ENCODE results near the gene CASR.

Gene CASR

DNA sequence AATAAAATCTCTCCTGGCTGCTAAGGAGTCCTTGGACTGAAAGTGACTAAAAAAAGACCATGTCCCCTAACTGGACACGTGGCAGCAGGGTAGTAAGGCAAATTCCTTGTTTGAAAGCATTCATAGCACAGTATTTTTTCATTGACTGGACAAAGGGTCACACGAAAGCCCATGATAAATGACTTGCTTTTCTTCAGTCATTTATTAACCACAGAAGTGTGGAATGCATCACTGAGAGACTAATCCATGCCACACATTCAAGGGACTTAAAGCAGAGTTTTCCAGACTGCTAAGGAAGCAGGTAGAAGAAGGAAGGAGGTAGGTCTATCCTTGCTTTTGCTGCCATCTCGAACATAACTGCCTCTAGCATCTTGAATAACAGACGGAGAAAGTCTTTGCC is 31.2 kb downstream of the CASR start:
- no peak for DNase-seq (ENCODE audit: low read depth)
- Histone ChIP-seq H3K4me1 (ENCODE audit: control insufficient read depth, insufficient read depth, low read length) (no peaks in the 10 kb centered on the region), H3K9ac (ENCODE audit: low read length) (no peak overlapping the region), H3K4me3 (ENCODE audit: low read length) (no peak overlapping the region), H3K36me3 (ENCODE audit: control insufficient read depth, insufficient read depth, low read length, severe bottlenecking) (no peaks in the 10 kb centered on the region), H3K9me3 (ENCODE audit: control insufficient read depth, low read length) (no peaks in the 10 kb centered on the region), H3K27me3 (replicated peaks; ENCODE audit: control insufficient read depth, insufficient read depth, low read length) (peaks cover 3% of the 10 kb centered on the region)

DNA sequence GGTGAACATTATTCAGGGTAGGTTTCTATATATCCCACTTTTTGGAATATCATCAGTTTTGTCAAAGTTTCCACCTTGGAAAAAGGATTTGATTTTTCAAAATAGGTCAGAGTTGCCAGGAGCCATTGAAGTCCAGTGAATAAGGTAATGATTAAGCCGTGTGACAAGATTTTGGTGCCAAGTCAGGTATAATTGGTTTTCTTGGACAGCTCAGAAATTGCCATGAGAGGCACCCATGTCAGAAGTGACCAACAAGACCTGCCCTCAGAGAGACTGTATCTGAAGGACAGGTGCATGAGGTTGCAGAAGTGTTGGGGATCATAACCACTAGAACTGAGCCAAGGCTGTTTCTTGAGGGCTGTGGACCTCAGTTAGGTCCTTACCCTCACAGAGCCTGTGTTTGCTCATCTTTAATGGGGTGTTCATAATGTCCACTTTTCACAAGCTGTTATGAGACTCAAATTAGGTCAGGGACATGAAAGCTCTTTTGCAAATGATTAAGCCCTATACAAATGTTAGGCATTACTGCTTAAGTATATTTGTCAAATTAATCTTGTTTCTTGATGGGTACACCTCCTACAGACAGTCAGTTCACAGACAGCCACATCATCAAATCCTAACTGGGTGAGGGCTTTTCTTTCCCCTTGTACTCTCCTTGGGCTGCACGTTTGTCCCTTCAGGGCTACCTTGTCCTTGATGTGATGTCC is 32.3 kb downstream of the CASR start:
- no peak for DNase-seq (ENCODE audit: low read depth)

DNA sequence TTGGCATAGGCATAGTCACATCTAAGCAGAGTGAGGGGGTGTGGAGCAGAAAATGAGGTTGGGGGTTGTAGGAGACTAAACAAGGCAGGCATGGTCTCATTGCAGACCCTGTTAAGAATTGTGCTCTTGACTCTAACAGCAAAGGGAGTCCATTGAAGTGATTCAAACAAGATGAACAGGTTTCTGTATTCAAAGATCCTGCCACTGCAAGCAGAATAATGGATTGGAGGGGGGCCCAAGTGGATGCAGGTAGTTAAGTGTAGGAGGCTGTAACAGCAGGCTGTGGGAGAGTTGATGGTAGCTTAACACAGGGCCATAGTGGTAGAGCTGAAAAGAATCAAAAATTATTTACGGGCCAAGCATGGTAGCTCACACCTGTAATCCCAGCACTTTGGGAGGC is 34.4 kb downstream of the CASR start:
- H3K4me1 ChIP-seq (ENCODE audit: control insufficient read depth, insufficient read depth, low read length): no peaks in the 10 kb centered on the region
- no peaks in the 10 kb centered on the region for H3K9me3 ChIP-seq (ENCODE audit: control insufficient read depth, low read length)
- H3K9ac ChIP-seq (ENCODE audit: low read length): no peak overlapping the region
- DNase-seq (ENCODE audit: low read depth): no peak
- no peaks in the 10 kb centered on the region for H3K36me3 ChIP-seq (ENCODE audit: control insufficient read depth, insufficient read depth, low read length, severe bottlenecking)
- peaks cover 3% of the 10 kb centered on the region for H3K27me3 ChIP-seq (replicated peaks; ENCODE audit: control insufficient read depth, insufficient read depth, low read length)
- H3K4me3 ChIP-seq (ENCODE audit: low read length): no peak overlapping the region

More for the DNA sequence above, 32.3 kb downstream of the CASR start:
- Histone ChIP-seq H3K36me3 (ENCODE audit: control insufficient read depth, insufficient read depth, low read length, severe bottlenecking) (no peaks in the 10 kb centered on the region), H3K9ac (ENCODE audit: low read length) (no peak overlapping the region), H3K27me3 (replicated peaks; ENCODE audit: control insufficient read depth, insufficient read depth, low read length) (peaks cover 3% of the 10 kb centered on the region), H3K4me3 (ENCODE audit: low read length) (no peak overlapping the region), H3K4me1 (ENCODE audit: control insufficient read depth, insufficient read depth, low read length) (no peaks in the 10 kb centered on the region), H3K9me3 (ENCODE audit: control insufficient read depth, low read length) (no peaks in the 10 kb centered on the region)

DNA sequence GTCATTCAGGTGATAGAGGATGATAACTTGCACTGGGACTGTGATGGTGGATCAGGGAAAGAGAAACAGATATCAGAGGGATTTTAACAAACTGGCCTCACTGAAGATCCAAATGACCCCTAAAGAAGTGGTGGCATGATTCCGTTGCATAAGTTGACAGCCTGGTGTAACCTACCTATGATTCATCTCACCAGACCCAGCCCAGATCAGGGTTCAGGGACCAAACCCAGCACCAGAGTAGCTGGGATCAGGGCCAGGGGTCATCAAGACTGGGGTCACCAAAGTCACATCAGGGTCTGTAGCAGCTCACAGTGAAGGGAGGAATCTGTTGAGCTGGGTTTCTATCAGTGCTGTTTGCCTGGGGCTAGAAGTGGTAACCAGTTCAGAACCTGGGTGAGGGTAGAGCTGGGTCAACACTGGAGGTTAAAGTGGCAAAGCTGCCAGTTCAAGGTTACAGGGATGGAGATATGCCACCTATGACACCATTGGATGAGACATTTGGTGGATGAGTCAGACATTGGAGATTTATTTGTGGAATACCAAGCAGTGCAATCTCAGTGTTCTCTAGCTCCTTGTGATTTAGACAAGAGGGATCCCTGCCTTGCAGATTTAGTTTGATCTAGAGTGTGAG is 35.9 kb downstream of the CASR start:
- Histone ChIP-seq H3K4me1 (ENCODE audit: control insufficient read depth, insufficient read depth, low read length) (no peaks in the 10 kb centered on the region), H3K36me3 (ENCODE audit: control insufficient read depth, insufficient read depth, low read length, severe bottlenecking) (no peaks in the 10 kb centered on the region)

GRCh38 chr3:122227036-122227781 is 43.7 kb downstream of the CASR start:
- DNase-seq (ENCODE audit: low read depth): no peak
- Histone ChIP-seq H3K27me3 (replicated peaks; ENCODE audit: control insufficient read depth, insufficient read depth, low read length) (peaks cover 8% of the 10 kb centered on the region), H3K9me3 (ENCODE audit: control insufficient read depth, low read length) (no peaks in the 10 kb centered on the region), H3K36me3 (ENCODE audit: control insufficient read depth, insufficient read depth, low read length, severe bottlenecking) (no peaks in the 10 kb centered on the region), H3K4me3 (ENCODE audit: low read length) (no peak overlapping the region), H3K9ac (ENCODE audit: low read length) (no peak overlapping the region), H3K4me1 (ENCODE audit: control insufficient read depth, insufficient read depth, low read length) (no peaks in the 10 kb centered on the region)

More for the DNA sequence above, 35.9 kb downstream of the CASR start:
- H3K27me3 ChIP-seq (replicated peaks; ENCODE audit: control insufficient read depth, insufficient read depth, low read length): peaks cover 3% of the 10 kb centered on the region
- no peak for DNase-seq (ENCODE audit: low read depth)
- no peak overlapping the region for H3K4me3 ChIP-seq (ENCODE audit: low read length)
- H3K9me3 ChIP-seq (ENCODE audit: control insufficient read depth, low read length): no peaks in the 10 kb centered on the region
- no peak overlapping the region for H3K9ac ChIP-seq (ENCODE audit: low read length)

DNA sequence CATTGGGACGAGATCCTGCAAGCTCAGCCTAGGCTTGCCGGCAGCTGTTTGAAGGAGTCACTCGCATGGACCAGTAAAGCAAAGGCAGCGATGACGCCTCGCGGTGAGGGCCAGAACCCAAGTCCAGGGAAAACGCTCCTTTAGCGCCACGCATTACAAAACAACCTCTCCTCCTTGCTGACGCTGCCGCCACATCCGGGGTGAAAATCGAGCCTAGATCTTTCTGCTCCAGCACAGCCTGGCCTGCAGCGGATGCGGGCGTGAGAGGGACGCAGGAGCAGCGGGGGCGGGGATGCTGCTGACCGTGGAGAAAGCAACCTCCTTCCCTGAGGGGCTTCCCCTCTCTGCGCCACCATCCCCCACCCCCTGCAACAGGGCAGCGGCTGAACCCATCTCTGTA is 46.7 kb downstream of the CASR start:
- no peak for DNase-seq (ENCODE audit: low read depth)
- Histone ChIP-seq H3K9me3 (ENCODE audit: control insufficient read depth, low read length) (peaks cover 6% of the 10 kb centered on the region), H3K4me1 (ENCODE audit: control insufficient read depth, insufficient read depth, low read length) (no peaks in the 10 kb centered on the region), H3K27me3 (replicated peaks; ENCODE audit: control insufficient read depth, insufficient read depth, low read length) (peaks cover 23% of the 10 kb centered on the region), H3K9ac (ENCODE audit: low read length) (no peak overlapping the region), H3K4me3 (ENCODE audit: low read length) (no peak overlapping the region), H3K36me3 (ENCODE audit: control insufficient read depth, insufficient read depth, low read length, severe bottlenecking) (no peaks in the 10 kb centered on the region)

DNA sequence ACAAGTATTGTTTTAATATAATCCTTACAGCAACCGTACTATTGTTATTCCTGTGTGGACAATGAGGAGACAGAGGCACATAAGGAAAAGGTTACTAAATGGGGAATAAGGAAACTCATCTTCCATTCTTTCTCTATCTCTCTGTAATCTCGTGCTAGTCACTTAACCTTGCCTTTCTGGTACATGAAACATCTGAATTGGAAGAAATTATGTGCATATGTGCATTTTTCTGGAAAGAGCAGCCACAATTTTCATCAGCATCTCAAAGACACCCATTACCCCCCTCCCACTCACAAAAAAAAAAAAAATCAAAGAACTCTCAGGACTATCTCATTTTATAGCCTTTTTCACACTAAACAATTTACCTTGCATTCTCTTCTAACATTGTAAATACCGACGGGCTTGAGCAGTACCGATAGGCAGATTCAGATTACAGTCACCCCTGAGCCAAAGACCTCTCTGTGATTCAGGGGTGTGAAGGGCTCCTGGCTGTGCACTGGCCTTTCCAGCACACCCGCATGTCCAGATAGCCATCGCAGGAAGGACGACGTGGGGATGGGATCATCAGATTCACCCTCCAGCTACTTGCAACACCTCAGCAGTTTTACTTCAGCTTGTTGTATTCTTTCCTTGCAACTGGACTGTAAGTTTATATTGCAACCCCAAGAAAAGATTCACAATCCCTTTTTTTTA is 48.1 kb downstream of the CASR start:
- Histone ChIP-seq H3K9ac (ENCODE audit: low read length) (no peak overlapping the region), H3K36me3 (ENCODE audit: control insufficient read depth, insufficient read depth, low read length, severe bottlenecking) (no peaks in the 10 kb centered on the region), H3K27me3 (replicated peaks; ENCODE audit: control insufficient read depth, insufficient read depth, low read length) (peaks cover 23% of the 10 kb centered on the region), H3K4me3 (ENCODE audit: low read length) (no peak overlapping the region), H3K9me3 (ENCODE audit: control insufficient read depth, low read length) (peaks cover 6% of the 10 kb centered on the region), H3K4me1 (ENCODE audit: control insufficient read depth, insufficient read depth, low read length) (no peaks in the 10 kb centered on the region)
- no peak for DNase-seq (ENCODE audit: low read depth)

- peaks cover 23% of the 10 kb centered on the region for H3K27me3 ChIP-seq (replicated peaks; ENCODE audit: control insufficient read depth, insufficient read depth, low read length)
- no peak overlapping the region for H3K9ac ChIP-seq (ENCODE audit: low read length)
These were observed 49.0 kb downstream of the CASR start for GRCh38 chr3:122232485-122232884.

GRCh38 chr3:122233101-122233952 is 49.9 kb downstream of the CASR start:
- H3K27me3 ChIP-seq (replicated peaks; ENCODE audit: control insufficient read depth, insufficient read depth, low read length): peaks cover 23% of the 10 kb centered on the region
- H3K36me3 ChIP-seq (ENCODE audit: control insufficient read depth, insufficient read depth, low read length, severe bottlenecking): no peaks in the 10 kb centered on the region
- no peak overlapping the region for H3K9ac ChIP-seq (ENCODE audit: low read length)
- peaks cover 6% of the 10 kb centered on the region for H3K9me3 ChIP-seq (ENCODE audit: control insufficient read depth, low read length)
- H3K4me1 ChIP-seq (ENCODE audit: control insufficient read depth, insufficient read depth, low read length): no peaks in the 10 kb centered on the region
- no peak overlapping the region for H3K4me3 ChIP-seq (ENCODE audit: low read length)
- no peak for DNase-seq (ENCODE audit: low read depth)

More at GRCh38 chr3:122232485-122232884, 49.0 kb downstream of the CASR start:
- no peak for DNase-seq (ENCODE audit: low read depth)
- Histone ChIP-seq H3K9me3 (ENCODE audit: control insufficient read depth, low read length) (peaks cover 6% of the 10 kb centered on the region), H3K4me3 (ENCODE audit: low read length) (no peak overlapping the region), H3K4me1 (ENCODE audit: control insufficient read depth, insufficient read depth, low read length) (no peaks in the 10 kb centered on the region), H3K36me3 (ENCODE audit: control insufficient read depth, insufficient read depth, low read length, severe bottlenecking) (no peaks in the 10 kb centered on the region)

- no peaks in the 10 kb centered on the region for H3K36me3 ChIP-seq (ENCODE audit: control insufficient read depth, insufficient read depth, low read length, severe bottlenecking)
- no peak for DNase-seq (ENCODE audit: low read depth)
These were observed 50.6 kb downstream of the CASR start for GRCh38 chr3:122234117-122234516.

More at GRCh38 chr3:122234117-122234516, 50.6 kb downstream of the CASR start:
- Histone ChIP-seq H3K4me3 (ENCODE audit: low read length) (no peak overlapping the region), H3K27me3 (replicated peaks; ENCODE audit: control insufficient read depth, insufficient read depth, low read length) (peaks cover 27% of the 10 kb centered on the region), H3K4me1 (ENCODE audit: control insufficient read depth, insufficient read depth, low read length) (no peaks in the 10 kb centered on the region), H3K9ac (ENCODE audit: low read length) (no peak overlapping the region), H3K9me3 (ENCODE audit: control insufficient read depth, low read length) (peaks cover 6% of the 10 kb centered on the region)
